ENCODE data around the gene IGF1R.

IGF1R gene

GRCh38 chr15:98787936-98788757, 139.8 kb downstream of the IGF1R start:
- no peak overlapping the region for H3K4me3 ChIP-seq (ENCODE audit: insufficient read depth, low read depth, low read length, poor library complexity, severe bottlenecking)
- no peaks in the 10 kb centered on the region for H3K4me1 ChIP-seq (ENCODE audit: control insufficient read depth, insufficient read depth, low read length, poor library complexity, severe bottlenecking)
- H3K27ac ChIP-seq (ENCODE audit: insufficient read depth, low read length, poor library complexity, severe bottlenecking), result no peak overlapping the region

GRCh38 chr15:98789020-98789419, 140.7 kb downstream of the IGF1R start:
- H3K27ac ChIP-seq (ENCODE audit: insufficient read depth, low read length, poor library complexity, severe bottlenecking), result no peak overlapping the region
- peaks cover 5% of the 10 kb centered on the region for H3K27me3 ChIP-seq (replicated peaks; ENCODE audit: control insufficient read depth, insufficient read depth, low read length, poor library complexity, severe bottlenecking)
- H3K36me3 ChIP-seq (ENCODE audit: control insufficient read depth, insufficient read depth, low read length), result no peaks in the 10 kb centered on the region
- no peaks in the 10 kb centered on the region for H3K4me1 ChIP-seq (ENCODE audit: control insufficient read depth, insufficient read depth, low read length, poor library complexity, severe bottlenecking)
- no peaks in the 10 kb centered on the region for H3K9me3 ChIP-seq (ENCODE audit: control insufficient read depth, low read length)
- DNase-seq, result no peak
- no peak overlapping the region for H3K4me3 ChIP-seq (ENCODE audit: insufficient read depth, low read depth, low read length, poor library complexity, severe bottlenecking)

More at GRCh38 chr15:98787936-98788757, 139.8 kb downstream of the IGF1R start:
- H3K27me3 ChIP-seq (replicated peaks; ENCODE audit: control insufficient read depth, insufficient read depth, low read length, poor library complexity, severe bottlenecking), result peaks cover 5% of the 10 kb centered on the region
- H3K9me3 ChIP-seq (ENCODE audit: control insufficient read depth, low read length), result no peaks in the 10 kb centered on the region
- no peaks in the 10 kb centered on the region for H3K36me3 ChIP-seq (ENCODE audit: control insufficient read depth, insufficient read depth, low read length)
- no peak for DNase-seq

GRCh38 chr15:98790270-98790669, 141.9 kb downstream of the IGF1R start:
- no peak overlapping the region for H3K4me3 ChIP-seq (ENCODE audit: insufficient read depth, low read depth, low read length, poor library complexity, severe bottlenecking)
- peaks cover 5% of the 10 kb centered on the region for H3K27me3 ChIP-seq (replicated peaks; ENCODE audit: control insufficient read depth, insufficient read depth, low read length, poor library complexity, severe bottlenecking)
- H3K36me3 ChIP-seq (ENCODE audit: control insufficient read depth, insufficient read depth, low read length), result no peaks in the 10 kb centered on the region
- H3K9me3 ChIP-seq (ENCODE audit: control insufficient read depth, low read length), result no peaks in the 10 kb centered on the region
- H3K27ac ChIP-seq (ENCODE audit: insufficient read depth, low read length, poor library complexity, severe bottlenecking), result no peak overlapping the region
- DNase-seq, result no peak
- H3K4me1 ChIP-seq (ENCODE audit: control insufficient read depth, insufficient read depth, low read length, poor library complexity, severe bottlenecking), result no peaks in the 10 kb centered on the region

- H3K4me1 ChIP-seq (ENCODE audit: control insufficient read depth, insufficient read depth, low read length, poor library complexity, severe bottlenecking), result no peaks in the 10 kb centered on the region
- H3K4me3 ChIP-seq (ENCODE audit: insufficient read depth, low read depth, low read length, poor library complexity, severe bottlenecking), result no peak overlapping the region
- H3K27ac ChIP-seq (ENCODE audit: insufficient read depth, low read length, poor library complexity, severe bottlenecking), result no peak overlapping the region
- H3K9me3 ChIP-seq (ENCODE audit: control insufficient read depth, low read length), result no peaks in the 10 kb centered on the region
- no peak for DNase-seq
- H3K27me3 ChIP-seq (replicated peaks; ENCODE audit: control insufficient read depth, insufficient read depth, low read length, poor library complexity, severe bottlenecking), result peaks cover 5% of the 10 kb centered on the region
- H3K36me3 ChIP-seq (ENCODE audit: control insufficient read depth, insufficient read depth, low read length), result no peaks in the 10 kb centered on the region
Observed at GRCh38 chr15:98791046-98791701, 142.8 kb downstream of the IGF1R start.

- Histone ChIP-seq H3K4me3 (ENCODE audit: insufficient read depth, low read depth, low read length, poor library complexity, severe bottlenecking) (no peak overlapping the region), H3K27ac (ENCODE audit: insufficient read depth, low read length, poor library complexity, severe bottlenecking) (no peak overlapping the region), H3K27me3 (replicated peaks; ENCODE audit: control insufficient read depth, insufficient read depth, low read length, poor library complexity, severe bottlenecking) (peaks cover 5% of the 10 kb centered on the region), H3K9me3 (ENCODE audit: control insufficient read depth, low read length) (no peaks in the 10 kb centered on the region), H3K36me3 (ENCODE audit: control insufficient read depth, insufficient read depth, low read length) (no peaks in the 10 kb centered on the region), H3K4me1 (ENCODE audit: control insufficient read depth, insufficient read depth, low read length, poor library complexity, severe bottlenecking) (no peaks in the 10 kb centered on the region)
- DNase-seq, result no peak
Observed at GRCh38 chr15:98792117-98792516, 143.8 kb downstream of the IGF1R start.

GRCh38 chr15:98794211-98794610, 145.9 kb downstream of the IGF1R start:
- no peak for DNase-seq
- H3K27ac ChIP-seq (ENCODE audit: insufficient read depth, low read length, poor library complexity, severe bottlenecking), result no peak overlapping the region
- H3K4me1 ChIP-seq (ENCODE audit: control insufficient read depth, insufficient read depth, low read length, poor library complexity, severe bottlenecking), result no peaks in the 10 kb centered on the region
- no peaks in the 10 kb centered on the region for H3K9me3 ChIP-seq (ENCODE audit: control insufficient read depth, low read length)
- no peaks in the 10 kb centered on the region for H3K36me3 ChIP-seq (ENCODE audit: control insufficient read depth, insufficient read depth, low read length)
- H3K27me3 ChIP-seq (replicated peaks; ENCODE audit: control insufficient read depth, insufficient read depth, low read length, poor library complexity, severe bottlenecking), result no peaks in the 10 kb centered on the region
- H3K4me3 ChIP-seq (ENCODE audit: insufficient read depth, low read depth, low read length, poor library complexity, severe bottlenecking), result no peak overlapping the region

- no peaks in the 10 kb centered on the region for H3K4me1 ChIP-seq (ENCODE audit: control insufficient read depth, insufficient read depth, low read length, poor library complexity, severe bottlenecking)
- no peak for DNase-seq
- no peak overlapping the region for H3K4me3 ChIP-seq (ENCODE audit: insufficient read depth, low read depth, low read length, poor library complexity, severe bottlenecking)
- H3K9me3 ChIP-seq (ENCODE audit: control insufficient read depth, low read length), result no peaks in the 10 kb centered on the region
- no peak overlapping the region for H3K27ac ChIP-seq (ENCODE audit: insufficient read depth, low read length, poor library complexity, severe bottlenecking)
- H3K36me3 ChIP-seq (ENCODE audit: control insufficient read depth, insufficient read depth, low read length), result no peaks in the 10 kb centered on the region
- no peaks in the 10 kb centered on the region for H3K27me3 ChIP-seq (replicated peaks; ENCODE audit: control insufficient read depth, insufficient read depth, low read length, poor library complexity, severe bottlenecking)
Observed at GRCh38 chr15:98794748-98795147, 146.4 kb downstream of the IGF1R start.

- no peak for DNase-seq
- H3K27me3 ChIP-seq (replicated peaks; ENCODE audit: control insufficient read depth, insufficient read depth, low read length, poor library complexity, severe bottlenecking), result no peaks in the 10 kb centered on the region
- H3K9me3 ChIP-seq (ENCODE audit: control insufficient read depth, low read length), result no peaks in the 10 kb centered on the region
- H3K4me1 ChIP-seq (ENCODE audit: control insufficient read depth, insufficient read depth, low read length, poor library complexity, severe bottlenecking), result no peaks in the 10 kb centered on the region
- H3K27ac ChIP-seq (ENCODE audit: insufficient read depth, low read length, poor library complexity, severe bottlenecking), result no peak overlapping the region
- H3K4me3 ChIP-seq (ENCODE audit: insufficient read depth, low read depth, low read length, poor library complexity, severe bottlenecking), result no peak overlapping the region
- H3K36me3 ChIP-seq (ENCODE audit: control insufficient read depth, insufficient read depth, low read length), result no peaks in the 10 kb centered on the region
Observed at GRCh38 chr15:98795980-98796379, 147.6 kb downstream of the IGF1R start.

GRCh38 chr15:98796685-98797357, 148.5 kb downstream of the IGF1R start:
- no peaks in the 10 kb centered on the region for H3K9me3 ChIP-seq (ENCODE audit: control insufficient read depth, low read length)
- H3K4me3 ChIP-seq (ENCODE audit: insufficient read depth, low read depth, low read length, poor library complexity, severe bottlenecking), result no peak overlapping the region
- H3K27me3 ChIP-seq (replicated peaks; ENCODE audit: control insufficient read depth, insufficient read depth, low read length, poor library complexity, severe bottlenecking), result no peaks in the 10 kb centered on the region
- no peaks in the 10 kb centered on the region for H3K4me1 ChIP-seq (ENCODE audit: control insufficient read depth, insufficient read depth, low read length, poor library complexity, severe bottlenecking)
- no peak for DNase-seq
- H3K27ac ChIP-seq (ENCODE audit: insufficient read depth, low read length, poor library complexity, severe bottlenecking), result no peak overlapping the region
- no peaks in the 10 kb centered on the region for H3K36me3 ChIP-seq (ENCODE audit: control insufficient read depth, insufficient read depth, low read length)

GRCh38 chr15:98798375-98798893, 150.1 kb downstream of the IGF1R start:
- Histone ChIP-seq H3K36me3 (ENCODE audit: control insufficient read depth, insufficient read depth, low read length) (no peaks in the 10 kb centered on the region), H3K9me3 (ENCODE audit: control insufficient read depth, low read length) (no peaks in the 10 kb centered on the region), H3K4me1 (ENCODE audit: control insufficient read depth, insufficient read depth, low read length, poor library complexity, severe bottlenecking) (no peaks in the 10 kb centered on the region), H3K4me3 (ENCODE audit: insufficient read depth, low read depth, low read length, poor library complexity, severe bottlenecking) (no peak overlapping the region), H3K27ac (ENCODE audit: insufficient read depth, low read length, poor library complexity, severe bottlenecking) (no peak overlapping the region), H3K27me3 (replicated peaks; ENCODE audit: control insufficient read depth, insufficient read depth, low read length, poor library complexity, severe bottlenecking) (no peaks in the 10 kb centered on the region)
- no peak for DNase-seq

Measured in effector memory CD4-positive, alpha-beta T cell (primary cell).